ENCODE data around the gene DDX41.

The DDX41 gene

DNA sequence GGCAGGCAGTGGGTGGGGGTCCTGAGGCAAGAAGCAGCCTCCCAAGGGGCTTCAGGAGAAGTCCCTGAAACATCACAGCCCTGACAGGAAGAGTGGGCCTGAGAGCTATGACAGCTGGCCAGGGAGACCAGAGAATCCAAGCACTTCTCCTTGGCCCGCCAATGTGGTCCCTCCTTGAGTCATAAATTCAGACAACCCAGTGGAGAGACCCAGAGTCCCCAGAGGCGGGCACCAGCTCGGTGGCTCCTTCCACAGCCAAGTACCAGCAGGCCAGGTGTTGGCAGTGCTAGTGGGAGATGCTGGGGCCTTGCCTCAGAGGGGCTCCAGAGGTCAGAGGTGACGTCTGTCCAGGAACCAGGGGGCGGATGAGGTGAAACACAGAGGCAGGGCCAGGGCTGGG is 5.6 kb downstream of the DDX41 start:
- H3K4me2 ChIP-seq (ENCODE audit: low read length), result peak overlapping the region; percentile 94
- peak overlapping the region; percentile 99 for H3K27ac ChIP-seq (ENCODE audit: low read depth, low read length, poor library complexity, severe bottlenecking)

DNA sequence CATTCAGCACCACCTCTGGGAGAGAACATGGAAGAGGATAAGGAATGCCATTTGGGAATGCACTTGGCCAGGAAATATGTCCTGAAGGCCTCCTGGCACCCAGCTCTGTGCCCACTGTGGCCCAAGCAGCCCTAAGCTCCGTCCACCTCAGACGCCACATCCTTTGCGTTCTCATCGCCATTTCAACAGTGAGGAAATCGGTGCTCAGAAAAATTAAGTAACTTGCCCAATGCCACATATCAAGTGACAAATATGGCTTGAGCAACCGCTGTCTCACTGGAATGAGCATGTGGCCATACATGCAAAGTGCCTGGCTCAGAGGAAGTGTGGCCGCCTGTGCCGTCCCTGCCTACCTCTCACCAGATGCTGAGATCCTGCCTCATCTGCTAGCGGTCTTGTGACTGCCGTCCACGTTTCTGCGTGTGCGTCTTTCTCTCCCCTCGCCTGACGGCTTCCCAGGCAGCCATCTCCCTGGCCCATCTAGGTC is 6.2 kb downstream of the DDX41 start:
- Histone ChIP-seq H3K9ac (ENCODE audit: low read length) (peak overlapping the region; percentile 98), H3K27me3 (ENCODE audit: insufficient read depth, low read length) (no peaks in the 10 kb centered on the region), H4K20me1 (ENCODE audit: insufficient read depth, low read length) (no peaks in the 10 kb centered on the region), H2AFZ (ENCODE audit: low read length) (no peak overlapping the region), H3K4me2 (ENCODE audit: low read length) (peak overlapping the region; percentile 94), H3K79me2 (ENCODE audit: insufficient read depth, low read length) (no peaks in the 10 kb centered on the region), H3K4me1 (ENCODE audit: insufficient read depth, low read length, severe bottlenecking) (peaks cover 66% of the 10 kb centered on the region), H3F3A (ENCODE audit: insufficient read depth, low read length) (no peaks in the 10 kb centered on the region), H3K27ac (ENCODE audit: low read depth, low read length, poor library complexity, severe bottlenecking) (peak overlapping the region; percentile 99), H3K9me3 (ENCODE audit: low read length) (no peaks in the 10 kb centered on the region), H3K9me2 (ENCODE audit: low read depth, low read length) (no peaks in the 10 kb centered on the region), H3K36me3 (ENCODE audit: insufficient read depth, low read length) (peaks cover 65% of the 10 kb centered on the region), H3K4me3 (ENCODE audit: low read depth, low read length, poor library complexity, severe bottlenecking) (peak overlapping the region; percentile 78)
- no peak for TF ChIP-seq EZH2 (IDR thresholded peaks at IDR 0.05; ENCODE audit: borderline replicate concordance, low read length)
- TF ChIP-seq, protein P1, sequence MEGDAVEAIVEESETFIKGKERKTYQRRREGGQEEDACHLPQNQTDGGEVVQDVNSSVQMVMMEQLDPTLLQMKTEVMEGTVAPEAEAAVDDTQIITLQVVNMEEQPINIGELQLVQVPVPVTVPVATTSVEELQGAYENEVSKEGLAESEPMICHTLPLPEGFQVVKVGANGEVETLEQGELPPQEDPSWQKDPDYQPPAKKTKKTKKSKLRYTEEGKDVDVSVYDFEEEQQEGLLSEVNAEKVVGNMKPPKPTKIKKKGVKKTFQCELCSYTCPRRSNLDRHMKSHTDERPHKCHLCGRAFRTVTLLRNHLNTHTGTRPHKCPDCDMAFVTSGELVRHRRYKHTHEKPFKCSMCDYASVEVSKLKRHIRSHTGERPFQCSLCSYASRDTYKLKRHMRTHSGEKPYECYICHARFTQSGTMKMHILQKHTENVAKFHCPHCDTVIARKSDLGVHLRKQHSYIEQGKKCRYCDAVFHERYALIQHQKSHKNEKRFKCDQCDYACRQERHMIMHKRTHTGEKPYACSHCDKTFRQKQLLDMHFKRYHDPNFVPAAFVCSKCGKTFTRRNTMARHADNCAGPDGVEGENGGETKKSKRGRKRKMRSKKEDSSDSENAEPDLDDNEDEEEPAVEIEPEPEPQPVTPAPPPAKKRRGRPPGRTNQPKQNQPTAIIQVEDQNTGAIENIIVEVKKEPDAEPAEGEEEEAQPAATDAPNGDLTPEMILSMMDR (IDR thresholded peaks at IDR 0.05; ENCODE audit: low read length), result no peak

More for the DNA sequence above, 5.6 kb downstream of the DDX41 start:
- Histone ChIP-seq H3F3A (ENCODE audit: insufficient read depth, low read length) (no peaks in the 10 kb centered on the region), H3K27me3 (ENCODE audit: insufficient read depth, low read length) (no peaks in the 10 kb centered on the region), H2AFZ (ENCODE audit: low read length) (no peak overlapping the region), H3K9ac (ENCODE audit: low read length) (peak overlapping the region; percentile 98), H3K9me2 (ENCODE audit: low read depth, low read length) (no peaks in the 10 kb centered on the region), H3K4me3 (ENCODE audit: low read depth, low read length, poor library complexity, severe bottlenecking) (peak overlapping the region; percentile 78), H3K9me3 (ENCODE audit: low read length) (no peaks in the 10 kb centered on the region), H3K79me2 (ENCODE audit: insufficient read depth, low read length) (peaks cover 5% of the 10 kb centered on the region), H3K36me3 (ENCODE audit: insufficient read depth, low read length) (peaks cover 70% of the 10 kb centered on the region), H4K20me1 (ENCODE audit: insufficient read depth, low read length) (no peaks in the 10 kb centered on the region), H3K4me1 (ENCODE audit: insufficient read depth, low read length, severe bottlenecking) (peaks cover 71% of the 10 kb centered on the region)
- TF ChIP-seq, protein P1 (IDR thresholded peaks at IDR 0.05; ENCODE audit: low read length), result no peak
- no peak for TF ChIP-seq EZH2 (IDR thresholded peaks at IDR 0.05; ENCODE audit: borderline replicate concordance, low read length)

DNA sequence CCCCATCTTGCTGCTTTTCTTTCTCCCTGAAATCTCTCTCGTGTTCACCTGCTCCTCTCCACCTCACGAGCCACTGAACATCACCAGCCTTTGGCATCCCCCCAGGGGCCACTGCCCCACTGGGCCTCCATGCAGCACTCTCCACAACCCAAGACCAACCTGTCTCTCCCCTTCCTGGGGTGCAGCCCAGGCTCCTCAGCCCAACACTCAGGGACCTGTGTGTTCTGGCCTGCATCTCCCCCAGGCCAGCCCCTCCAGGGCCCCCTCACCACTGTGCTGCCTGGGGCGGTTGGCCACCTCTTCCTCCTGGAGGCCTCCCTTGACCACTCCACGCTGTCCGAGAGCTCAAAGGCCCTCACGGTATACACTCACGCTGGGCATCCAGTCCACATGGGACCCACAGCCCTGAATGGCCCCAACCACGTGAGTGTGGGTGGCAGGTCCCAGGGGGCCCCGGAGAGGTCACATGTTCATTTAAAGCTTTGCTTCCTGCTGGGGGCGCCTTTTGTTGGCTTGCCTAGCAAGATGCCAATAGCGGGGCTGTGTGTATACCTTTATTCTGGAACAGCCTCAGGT is 6.7 kb downstream of the DDX41 start:
- TF ChIP-seq, protein P1 (IDR thresholded peaks at IDR 0.05; ENCODE audit: low read length), result peak; percentile 56
- TF ChIP-seq EZH2 (IDR thresholded peaks at IDR 0.05; ENCODE audit: borderline replicate concordance, low read length), result no peak
- H3K4me3 ChIP-seq (ENCODE audit: low read depth, low read length, poor library complexity, severe bottlenecking), result peak overlapping the region; percentile 78
- H3K9me3 ChIP-seq (ENCODE audit: low read length), result no peaks in the 10 kb centered on the region
- H3K27ac ChIP-seq (ENCODE audit: low read depth, low read length, poor library complexity, severe bottlenecking), result peak overlapping the region; percentile 99
- peaks cover 64% of the 10 kb centered on the region for H3K36me3 ChIP-seq (ENCODE audit: insufficient read depth, low read length)
- H2AFZ ChIP-seq (ENCODE audit: low read length), result no peak overlapping the region
- H3K9me2 ChIP-seq (ENCODE audit: low read depth, low read length), result no peaks in the 10 kb centered on the region
- H3K9ac ChIP-seq (ENCODE audit: low read length), result peak overlapping the region; percentile 98
- peak overlapping the region; percentile 94 for H3K4me2 ChIP-seq (ENCODE audit: low read length)
- H3K79me2 ChIP-seq (ENCODE audit: insufficient read depth, low read length), result no peaks in the 10 kb centered on the region
- H4K20me1 ChIP-seq (ENCODE audit: insufficient read depth, low read length), result no peaks in the 10 kb centered on the region
- H3K4me1 ChIP-seq (ENCODE audit: insufficient read depth, low read length, severe bottlenecking), result peaks cover 62% of the 10 kb centered on the region
- no peaks in the 10 kb centered on the region for H3K27me3 ChIP-seq (ENCODE audit: insufficient read depth, low read length)
- H3F3A ChIP-seq (ENCODE audit: insufficient read depth, low read length), result no peaks in the 10 kb centered on the region

Measured in OCI-LY1 (cell line).